ENCODE results near the gene VTI1B.

The VTI1B gene

GRCh38 chr14:67697006-67697405 lies 22.6 kb upstream of the VTI1B start:
- H3K4me3 ChIP-seq (ENCODE audit: low read depth, low read length): no peak overlapping the region
- TF ChIP-seq CTCF (IDR thresholded peaks at IDR 0.05; ENCODE audit: insufficient read depth, low read depth, low read length, missing control alignments): no peak
- DNase-seq (ENCODE audit: low read depth): no peak

DNA sequence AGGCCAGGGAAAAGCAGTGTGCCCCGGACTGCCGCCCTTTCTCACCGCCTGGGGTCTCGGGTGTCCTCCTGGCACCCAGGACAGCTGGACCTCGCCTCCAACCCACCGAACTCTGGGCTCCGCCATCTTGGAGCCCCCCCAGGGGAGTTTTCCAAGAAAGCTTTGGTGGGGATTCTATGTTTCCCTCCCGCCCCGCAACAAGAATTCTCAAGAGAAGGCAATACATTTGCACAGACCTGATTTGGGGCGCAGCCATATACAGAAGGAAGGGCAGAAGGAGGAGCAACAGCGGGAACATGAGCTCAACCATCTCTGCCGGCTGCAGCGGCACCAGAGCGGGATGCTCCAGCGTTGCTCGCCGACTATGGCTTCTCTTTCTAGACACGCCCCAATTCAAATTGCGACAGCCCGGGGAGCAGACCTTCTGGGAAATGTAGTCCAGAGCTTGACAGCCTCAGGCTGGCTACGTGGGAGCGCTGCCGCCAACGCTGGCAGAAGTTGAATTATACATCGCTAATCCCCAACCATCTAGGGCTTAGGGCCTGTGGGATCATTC lies 21.0 kb upstream of the VTI1B start, which contains the start of gene RDH11:
RDH11 (minus strand) TSS at position 371 of the 556 bp plus-strand sequence; CDS start at position 310, 61 bp downstream.
- DNase-seq (ENCODE audit: low read depth): peak; percentile 91
- peak within 1 kb of the TSS; percentile 83 for H3K4me3 ChIP-seq (ENCODE audit: low read depth, low read length)
- no peak for TF ChIP-seq CTCF (IDR thresholded peaks at IDR 0.05; ENCODE audit: insufficient read depth, low read depth, low read length, missing control alignments)

- no peak for TF ChIP-seq CTCF (IDR thresholded peaks at IDR 0.05; ENCODE audit: insufficient read depth, low read depth, low read length, missing control alignments)
- peak; percentile 93 for DNase-seq (ENCODE audit: low read depth)
- H3K4me3 ChIP-seq (ENCODE audit: low read depth, low read length): peak overlapping the region; percentile 83
Measured at GRCh38 chr14:67694791-67695393, 20.5 kb upstream of the VTI1B start.

DNA sequence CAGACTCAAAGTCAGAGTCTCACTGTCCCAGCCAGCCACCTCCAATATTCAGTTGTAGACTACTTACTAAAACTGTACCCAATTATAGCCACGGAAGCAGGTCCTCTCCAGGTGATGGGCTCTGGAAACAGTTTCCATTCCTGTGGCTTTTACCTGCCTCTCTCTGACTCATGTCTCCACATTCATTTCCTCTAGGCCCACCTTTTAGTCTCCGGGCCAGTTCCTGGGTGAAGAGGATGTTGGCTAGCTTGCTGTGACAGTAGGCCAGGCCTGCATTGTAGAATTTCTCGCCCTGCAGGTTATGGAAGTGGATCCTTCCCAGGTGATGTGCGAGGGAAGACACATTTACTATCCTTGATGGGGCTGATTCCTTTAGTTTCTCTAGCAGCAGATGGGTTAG lies 15.6 kb upstream of the VTI1B start:
- DNase-seq (ENCODE audit: low read depth): no peak
- H3K4me3 ChIP-seq (ENCODE audit: low read depth, low read length): no peak overlapping the region
- TF ChIP-seq CTCF (IDR thresholded peaks at IDR 0.05; ENCODE audit: insufficient read depth, low read depth, low read length, missing control alignments): no peak

DNA sequence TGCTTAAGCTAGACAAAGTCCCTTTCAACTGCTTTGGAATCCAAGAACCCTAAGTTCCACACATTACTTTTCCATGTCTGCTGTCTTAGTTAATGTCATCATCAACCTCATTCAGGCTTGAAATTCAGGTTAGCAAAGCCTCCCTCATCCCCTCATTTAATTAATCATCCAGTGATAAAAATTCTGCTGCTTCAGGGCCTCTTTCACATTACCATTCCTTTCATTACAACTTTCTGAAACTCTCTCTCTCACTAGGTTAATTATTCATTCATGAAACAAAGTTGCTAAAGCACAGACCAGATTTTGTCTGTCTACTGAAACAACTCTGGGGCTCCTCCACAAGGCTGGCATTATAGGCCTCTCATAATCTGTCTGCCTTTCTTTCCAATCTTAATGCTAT lies 9.4 kb upstream of the VTI1B start:
- no peak for TF ChIP-seq CTCF (IDR thresholded peaks at IDR 0.05; ENCODE audit: insufficient read depth, low read depth, low read length, missing control alignments)
- no peak for DNase-seq (ENCODE audit: low read depth)
- H3K4me3 ChIP-seq (ENCODE audit: low read depth, low read length): no peak overlapping the region

DNA sequence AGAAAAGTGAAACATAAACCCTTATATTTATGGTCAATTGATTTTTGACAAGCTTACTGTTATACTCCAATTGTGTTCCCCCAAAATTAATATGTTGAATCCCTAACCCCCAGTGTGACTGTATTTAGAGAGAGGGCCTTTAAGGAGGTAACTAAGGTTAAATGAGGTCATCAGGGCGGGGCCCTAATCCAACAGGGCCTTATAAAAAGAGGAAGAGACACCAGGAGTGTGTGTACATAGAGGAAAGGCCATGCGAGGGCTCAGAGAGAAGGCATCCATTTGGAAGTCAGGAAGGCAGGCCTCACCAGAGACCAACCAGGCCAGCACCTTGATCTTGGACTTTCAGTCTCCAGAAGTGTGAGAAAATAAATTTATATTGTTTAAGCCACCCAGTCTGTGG lies 6.5 kb upstream of the VTI1B start:
- no peak for DNase-seq (ENCODE audit: low read depth)
- TF ChIP-seq CTCF (IDR thresholded peaks at IDR 0.05; ENCODE audit: insufficient read depth, low read depth, low read length, missing control alignments): no peak
- no peak overlapping the region for H3K4me3 ChIP-seq (ENCODE audit: low read depth, low read length)

GRCh38 chr14:67680121-67680602 lies 5.7 kb upstream of the VTI1B start:
- no peak for TF ChIP-seq CTCF (IDR thresholded peaks at IDR 0.05; ENCODE audit: insufficient read depth, low read depth, low read length, missing control alignments)
- H3K4me3 ChIP-seq (ENCODE audit: low read depth, low read length): no peak overlapping the region
- peak; percentile 90 for DNase-seq (ENCODE audit: low read depth)

All from GM12865 (cell line).